ENCODE data around the gene FEM1C. TPM values are rescaled to one million over a fixed set of nuclear protein-coding genes. Genes with fewer than 3 reads are reported as not detected.

The FEM1C gene
- total and polyA plus RNA-seq, 2 experiments from 2014 or later: 4.7 to 21.6 TPM

- TF ChIP-seq EZH2phosphoT487 (IDR thresholded peaks at IDR 0.05; ENCODE audit: unreplicated experiment): no peak
- no peak for TF ChIP-seq REST (IDR thresholded peaks at IDR 0.05; ENCODE audit: unreplicated experiment)
- TF ChIP-seq ETS1 (IDR thresholded peaks at IDR 0.05): no peak
- no peak for TF ChIP-seq CREB1 (CRISPR knock-in tag; IDR thresholded peaks at IDR 0.05; ENCODE audit: low read depth)
- no peak for TF ChIP-seq ZNF114 (CRISPR knock-in tag; IDR thresholded peaks at IDR 0.05)
- TF ChIP-seq EZH2 (IDR thresholded peaks at IDR 0.05; ENCODE audit: low read depth, unreplicated experiment): no peak
- no peak for TF ChIP-seq POLR2AphosphoS5 (IDR thresholded peaks at IDR 0.05; ENCODE audit: low read depth)
- no peak for TF ChIP-seq STAT1 (IDR thresholded peaks at IDR 0.05; ENCODE audit: unreplicated experiment)
- TF ChIP-seq NANOG (IDR thresholded peaks at IDR 0.05; ENCODE audit: borderline replicate concordance): no peak
- TF ChIP-seq JUNB (IDR thresholded peaks at IDR 0.05; ENCODE audit: unreplicated experiment): no peak
- TF ChIP-seq ZNF331 (CRISPR knock-in tag; IDR thresholded peaks at IDR 0.05; ENCODE audit: low read depth): no peak
These were observed 41.2 kb downstream of the FEM1C start (continued) for GRCh38 chr5:115503420-115503819.

- H3K27me3 ChIP-seq (ENCODE audit: insufficient read depth): no peaks in the 10 kb centered on the region
- Mint-ChIP-seq H3K9me3 (peaks cover 2% of the 10 kb centered on the region; the same call in 2 of the 3 replicates), H3K36me3 (ENCODE audit: low read depth) (no peaks in the 10 kb centered on the region), H3K27me3 (ENCODE audit: insufficient read depth, low read depth, poor library complexity) (peaks cover 2% of the 10 kb centered on the region), H3K27ac (no peak overlapping the region), H3K4me1 (peaks cover 15% of the 10 kb centered on the region), H3K4me3 (no peak overlapping the region)
- TF ChIP-seq CREB1 (CRISPR knock-in tag; IDR thresholded peaks at IDR 0.05; ENCODE audit: low read depth): no peak
- H3F3A ChIP-seq (replicated peaks; ENCODE audit: low read depth): no peaks in the 10 kb centered on the region
- 0 out of 3 replicates have a peak, but pooled peaks have one; percentile 39 for ATAC-seq
- H3K4me1 ChIP-seq (ENCODE audit: insufficient read depth): peaks cover 24% of the 10 kb centered on the region
- H4K20me1 ChIP-seq (replicated peaks; ENCODE audit: insufficient read depth): no peaks in the 10 kb centered on the region
- no peak overlapping the region for H3K27ac ChIP-seq (ENCODE audit: low read depth)
- no peaks in the 10 kb centered on the region for H3K9me2 ChIP-seq (ENCODE audit: insufficient read depth)
- 0 out of 2 replicates have a peak, but pooled peaks cover 6% of the 10 kb centered on the region for H3K36me3 ChIP-seq (ENCODE audit: insufficient read depth)
- no peak overlapping the region for H2AFZ ChIP-seq
- H3K79me2 ChIP-seq (replicated peaks; ENCODE audit: insufficient read depth): no peaks in the 10 kb centered on the region
- H3K4me2 ChIP-seq: peak overlapping the region; percentile 35; the same call in 1 of the 2 replicates
- no peak for DNase-seq (ENCODE audit: low spot score)
- H3K4me3 ChIP-seq: no peak overlapping the region
These were observed 42.9 kb downstream of the FEM1C start for GRCh38 chr5:115501464-115502210.

Measured in GM23338 (cell line).